HEK293 (cell line): ENCODE data around the gene CBX8.

Experiments used
- SETDB1 ChIP-seq: IDR thresholded peaks from one replicate; pipeline ENCODE4 v1.6.1; 2017; ENCODE audit warnings: mild to moderate bottlenecking, low read length, moderate library complexity, mixed read lengths; ENCODE audit not compliant: insufficient read length
- TRIM28 ChIP-seq: IDR thresholded peaks from 2 replicates; pipeline ENCODE4 v1.6.1; 2011; ENCODE audit warnings: low read length, control low read depth, borderline replicate concordance
- YY2 ChIP-seq: fragments of 450-650 bp; formaldehyde crosslinking; IDR thresholded peaks from 2 replicates; pipeline ENCODE4 v1.5.1; 2016; ENCODE audit warnings: missing biosample characterization, missing genetic modification characterization
- ZFP3 ChIP-seq: fragments of 450-650 bp; formaldehyde crosslinking; IDR thresholded peaks from 2 replicates; pipeline ENCODE4 v1.5.1; 2016; ENCODE audit warnings: low read depth, missing biosample characterization, missing genetic modification characterization
- ZNF10 ChIP-seq: fragments of 450-650 bp; formaldehyde crosslinking; IDR thresholded peaks from 2 replicates; pipeline ENCODE4 v1.5.1; 2017; ENCODE audit warnings: missing biosample characterization, missing genetic modification characterization
- ZNF132 ChIP-seq: fragments of 450-650 bp; formaldehyde crosslinking; IDR thresholded peaks from 2 replicates; pipeline ENCODE4 v1.5.1; 2017; ENCODE audit warnings: missing biosample characterization, missing genetic modification characterization, borderline replicate concordance
- ZNF146 ChIP-seq: fragments of 450-650 bp; formaldehyde crosslinking; IDR thresholded peaks from 2 replicates; pipeline ENCODE4 v1.5.1; 2016; ENCODE audit warnings: missing biosample characterization, missing genetic modification characterization
- ZNF211 ChIP-seq: fragments of 450-650 bp; formaldehyde crosslinking; IDR thresholded peaks from 2 replicates; pipeline ENCODE4 v1.5.1; 2016; ENCODE audit warnings: low read depth, missing biosample characterization, missing genetic modification characterization
- ZNF239 ChIP-seq: fragments of 450-650 bp; formaldehyde crosslinking; IDR thresholded peaks from 2 replicates; pipeline ENCODE4 v1.5.1; 2016; ENCODE audit warnings: missing biosample characterization, missing genetic modification characterization
- ZNF311 ChIP-seq: fragments of 450-650 bp; formaldehyde crosslinking; IDR thresholded peaks from 2 replicates; pipeline ENCODE4 v1.5.1; 2017; ENCODE audit warnings: missing biosample characterization, missing genetic modification characterization, borderline replicate concordance
- ZNF416 ChIP-seq: fragments of 450-650 bp; formaldehyde crosslinking; IDR thresholded peaks from 2 replicates; pipeline ENCODE4 v1.5.1; 2016; ENCODE audit warnings: missing biosample characterization, missing genetic modification characterization
- ZNF548 ChIP-seq: fragments of 450-650 bp; formaldehyde crosslinking; IDR thresholded peaks from 2 replicates; pipeline ENCODE4 v1.5.1; 2016; ENCODE audit warnings: missing biosample characterization, missing genetic modification characterization
- ZNF626 ChIP-seq: fragments of 450-650 bp; sonication (Bioruptor Pico); formaldehyde crosslinking; IDR thresholded peaks from 2 replicates; pipeline ENCODE4 v1.5.1; 2018; ENCODE audit warnings: missing biosample characterization, missing genetic modification characterization, inconsistent platforms
- ZNF660 ChIP-seq: fragments of 450-650 bp; IDR thresholded peaks from 2 replicates; pipeline ENCODE4 v1.5.1; 2018; ENCODE audit warnings: missing biosample characterization, mild to moderate bottlenecking, missing genetic modification characterization
- ZNF785 ChIP-seq: fragments of 450-650 bp; formaldehyde crosslinking; IDR thresholded peaks from 2 replicates; pipeline ENCODE4 v1.5.1; 2016; ENCODE audit warnings: missing biosample characterization, missing genetic modification characterization
- ZNF791 ChIP-seq: fragments of 450-650 bp; formaldehyde crosslinking; IDR thresholded peaks from 2 replicates; pipeline ENCODE4 v1.5.1; 2016; ENCODE audit warnings: missing biosample characterization, missing genetic modification characterization
- TF ChIP-seq, protein P1 (sequence below): fragments of 450-650 bp; IDR thresholded peaks from 2 replicates; pipeline ENCODE4 v1.5.1; 2018; ENCODE audit warnings: missing biosample characterization, missing genetic modification characterization
- TF ChIP-seq, protein P2 (sequence below): fragments of 450-650 bp; formaldehyde crosslinking; IDR thresholded peaks from 2 replicates; pipeline ENCODE4 v1.5.1; 2016; ENCODE audit warnings: missing biosample characterization, missing genetic modification characterization
- TF ChIP-seq, protein P3 (sequence below): fragments of 450-650 bp; formaldehyde crosslinking; IDR thresholded peaks from 2 replicates; pipeline ENCODE4 v1.5.1; 2016; ENCODE audit warnings: missing biosample characterization, missing genetic modification characterization, borderline replicate concordance
- TF ChIP-seq, protein P4 (sequence below): fragments of 450-650 bp; formaldehyde crosslinking; IDR thresholded peaks from 2 replicates; pipeline ENCODE4 v1.5.1; 2016; ENCODE audit warnings: missing biosample characterization, missing genetic modification characterization
- TF ChIP-seq, protein P5 (sequence below): fragments of 450-650 bp; formaldehyde crosslinking; IDR thresholded peaks from 2 replicates; pipeline ENCODE4 v1.5.1; 2017; ENCODE audit warnings: missing biosample characterization, mild to moderate bottlenecking, missing genetic modification characterization, moderate library complexity
- TF ChIP-seq, protein P6 (sequence below): fragments of 450-650 bp; formaldehyde crosslinking; IDR thresholded peaks from 2 replicates; pipeline ENCODE4 v1.5.1; 2016; ENCODE audit warnings: missing biosample characterization, missing genetic modification characterization

The CBX8 gene

DNA sequence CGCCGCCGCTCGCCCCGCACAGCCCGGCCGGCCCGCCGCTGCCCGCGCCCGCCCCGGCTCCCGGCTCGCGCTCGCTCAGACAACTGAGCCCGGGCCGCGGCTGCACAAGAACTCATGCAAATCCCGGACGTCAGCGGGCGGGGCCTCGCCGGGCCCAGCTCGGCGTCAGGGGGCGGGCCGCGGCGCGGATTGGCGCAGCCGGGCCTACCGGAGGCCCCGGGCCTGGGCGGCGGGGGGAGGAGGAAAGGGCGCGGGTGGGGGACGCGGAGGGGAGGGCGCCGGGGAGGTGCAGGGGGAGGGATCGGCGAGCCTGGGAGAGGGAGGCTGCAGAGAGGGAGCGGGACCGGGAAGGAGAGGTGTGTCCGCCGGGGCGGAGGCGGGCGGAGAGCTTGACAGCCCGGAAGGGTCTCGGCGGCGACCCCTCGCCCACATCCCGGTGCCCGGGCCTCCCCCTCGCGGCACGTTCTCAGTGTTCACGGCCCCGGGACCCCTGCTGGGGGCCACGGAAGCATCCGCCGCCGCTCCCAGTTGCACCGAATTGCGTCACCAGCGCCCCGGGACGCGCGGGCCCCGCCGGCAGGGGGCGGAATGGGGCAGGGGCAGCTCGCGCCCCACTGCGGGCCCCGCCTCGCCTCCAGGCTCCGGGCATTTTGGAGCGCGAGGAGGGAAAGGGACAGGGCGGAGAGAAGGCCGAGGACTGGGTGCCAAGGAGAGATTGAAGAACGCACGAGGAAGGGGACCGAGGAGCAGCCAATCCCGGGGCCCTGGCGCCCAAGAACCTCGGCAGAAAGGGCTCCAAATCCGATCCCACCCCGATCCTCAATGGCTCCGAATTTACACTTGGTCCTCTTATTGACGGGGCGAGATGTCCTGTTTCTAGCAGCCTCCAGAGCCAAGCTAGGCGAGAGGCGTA lies 42.7 kb upstream of the CBX8 start, which contains the start of gene CBX4 (continued):
- TF ChIP-seq, protein P1, sequence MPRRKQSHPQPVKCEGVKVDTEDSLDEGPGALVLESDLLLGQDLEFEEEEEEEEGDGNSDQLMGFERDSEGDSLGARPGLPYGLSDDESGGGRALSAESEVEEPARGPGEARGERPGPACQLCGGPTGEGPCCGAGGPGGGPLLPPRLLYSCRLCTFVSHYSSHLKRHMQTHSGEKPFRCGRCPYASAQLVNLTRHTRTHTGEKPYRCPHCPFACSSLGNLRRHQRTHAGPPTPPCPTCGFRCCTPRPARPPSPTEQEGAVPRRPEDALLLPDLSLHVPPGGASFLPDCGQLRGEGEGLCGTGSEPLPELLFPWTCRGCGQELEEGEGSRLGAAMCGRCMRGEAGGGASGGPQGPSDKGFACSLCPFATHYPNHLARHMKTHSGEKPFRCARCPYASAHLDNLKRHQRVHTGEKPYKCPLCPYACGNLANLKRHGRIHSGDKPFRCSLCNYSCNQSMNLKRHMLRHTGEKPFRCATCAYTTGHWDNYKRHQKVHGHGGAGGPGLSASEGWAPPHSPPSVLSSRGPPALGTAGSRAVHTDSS (tag by site-specific recombination) = peak; percentile 48; the same call in 1 of the 2 replicates
- TF ChIP-seq, protein P2, sequence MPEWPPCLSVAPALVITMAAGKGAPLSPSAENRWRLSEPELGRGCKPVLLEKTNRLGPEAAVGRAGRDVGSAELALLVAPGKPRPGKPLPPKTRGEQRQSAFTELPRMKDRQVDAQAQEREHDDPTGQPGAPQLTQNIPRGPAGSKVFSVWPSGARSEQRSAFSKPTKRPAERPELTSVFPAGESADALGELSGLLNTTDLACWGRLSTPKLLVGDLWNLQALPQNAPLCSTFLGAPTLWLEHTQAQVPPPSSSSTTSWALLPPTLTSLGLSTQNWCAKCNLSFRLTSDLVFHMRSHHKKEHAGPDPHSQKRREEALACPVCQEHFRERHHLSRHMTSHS (tag by site-specific recombination) = no peak
- no peak for TF ChIP-seq ZNF211 (tag by site-specific recombination)
- TF ChIP-seq, protein P3, sequence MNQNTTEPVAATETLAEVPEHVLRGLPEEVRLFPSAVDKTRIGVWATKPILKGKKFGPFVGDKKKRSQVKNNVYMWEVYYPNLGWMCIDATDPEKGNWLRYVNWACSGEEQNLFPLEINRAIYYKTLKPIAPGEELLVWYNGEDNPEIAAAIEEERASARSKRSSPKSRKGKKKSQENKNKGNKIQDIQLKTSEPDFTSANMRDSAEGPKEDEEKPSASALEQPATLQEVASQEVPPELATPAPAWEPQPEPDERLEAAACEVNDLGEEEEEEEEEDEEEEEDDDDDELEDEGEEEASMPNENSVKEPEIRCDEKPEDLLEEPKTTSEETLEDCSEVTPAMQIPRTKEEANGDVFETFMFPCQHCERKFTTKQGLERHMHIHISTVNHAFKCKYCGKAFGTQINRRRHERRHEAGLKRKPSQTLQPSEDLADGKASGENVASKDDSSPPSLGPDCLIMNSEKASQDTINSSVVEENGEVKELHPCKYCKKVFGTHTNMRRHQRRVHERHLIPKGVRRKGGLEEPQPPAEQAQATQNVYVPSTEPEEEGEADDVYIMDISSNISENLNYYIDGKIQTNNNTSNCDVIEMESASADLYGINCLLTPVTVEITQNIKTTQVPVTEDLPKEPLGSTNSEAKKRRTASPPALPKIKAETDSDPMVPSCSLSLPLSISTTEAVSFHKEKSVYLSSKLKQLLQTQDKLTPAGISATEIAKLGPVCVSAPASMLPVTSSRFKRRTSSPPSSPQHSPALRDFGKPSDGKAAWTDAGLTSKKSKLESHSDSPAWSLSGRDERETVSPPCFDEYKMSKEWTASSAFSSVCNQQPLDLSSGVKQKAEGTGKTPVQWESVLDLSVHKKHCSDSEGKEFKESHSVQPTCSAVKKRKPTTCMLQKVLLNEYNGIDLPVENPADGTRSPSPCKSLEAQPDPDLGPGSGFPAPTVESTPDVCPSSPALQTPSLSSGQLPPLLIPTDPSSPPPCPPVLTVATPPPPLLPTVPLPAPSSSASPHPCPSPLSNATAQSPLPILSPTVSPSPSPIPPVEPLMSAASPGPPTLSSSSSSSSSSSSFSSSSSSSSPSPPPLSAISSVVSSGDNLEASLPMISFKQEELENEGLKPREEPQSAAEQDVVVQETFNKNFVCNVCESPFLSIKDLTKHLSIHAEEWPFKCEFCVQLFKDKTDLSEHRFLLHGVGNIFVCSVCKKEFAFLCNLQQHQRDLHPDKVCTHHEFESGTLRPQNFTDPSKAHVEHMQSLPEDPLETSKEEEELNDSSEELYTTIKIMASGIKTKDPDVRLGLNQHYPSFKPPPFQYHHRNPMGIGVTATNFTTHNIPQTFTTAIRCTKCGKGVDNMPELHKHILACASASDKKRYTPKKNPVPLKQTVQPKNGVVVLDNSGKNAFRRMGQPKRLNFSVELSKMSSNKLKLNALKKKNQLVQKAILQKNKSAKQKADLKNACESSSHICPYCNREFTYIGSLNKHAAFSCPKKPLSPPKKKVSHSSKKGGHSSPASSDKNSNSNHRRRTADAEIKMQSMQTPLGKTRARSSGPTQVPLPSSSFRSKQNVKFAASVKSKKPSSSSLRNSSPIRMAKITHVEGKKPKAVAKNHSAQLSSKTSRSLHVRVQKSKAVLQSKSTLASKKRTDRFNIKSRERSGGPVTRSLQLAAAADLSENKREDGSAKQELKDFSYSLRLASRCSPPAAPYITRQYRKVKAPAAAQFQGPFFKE (tag by site-specific recombination) = no peak
- TF ChIP-seq TRIM28 = no peak
- TF ChIP-seq ZFP3 (tag by site-specific recombination) = no peak
- TF ChIP-seq ZNF791 (tag by site-specific recombination) = no peak
- TF ChIP-seq ZNF10 = no peak
- TF ChIP-seq ZNF660 (tag by site-specific recombination) = peak; percentile 92
- TF ChIP-seq, protein P4, sequence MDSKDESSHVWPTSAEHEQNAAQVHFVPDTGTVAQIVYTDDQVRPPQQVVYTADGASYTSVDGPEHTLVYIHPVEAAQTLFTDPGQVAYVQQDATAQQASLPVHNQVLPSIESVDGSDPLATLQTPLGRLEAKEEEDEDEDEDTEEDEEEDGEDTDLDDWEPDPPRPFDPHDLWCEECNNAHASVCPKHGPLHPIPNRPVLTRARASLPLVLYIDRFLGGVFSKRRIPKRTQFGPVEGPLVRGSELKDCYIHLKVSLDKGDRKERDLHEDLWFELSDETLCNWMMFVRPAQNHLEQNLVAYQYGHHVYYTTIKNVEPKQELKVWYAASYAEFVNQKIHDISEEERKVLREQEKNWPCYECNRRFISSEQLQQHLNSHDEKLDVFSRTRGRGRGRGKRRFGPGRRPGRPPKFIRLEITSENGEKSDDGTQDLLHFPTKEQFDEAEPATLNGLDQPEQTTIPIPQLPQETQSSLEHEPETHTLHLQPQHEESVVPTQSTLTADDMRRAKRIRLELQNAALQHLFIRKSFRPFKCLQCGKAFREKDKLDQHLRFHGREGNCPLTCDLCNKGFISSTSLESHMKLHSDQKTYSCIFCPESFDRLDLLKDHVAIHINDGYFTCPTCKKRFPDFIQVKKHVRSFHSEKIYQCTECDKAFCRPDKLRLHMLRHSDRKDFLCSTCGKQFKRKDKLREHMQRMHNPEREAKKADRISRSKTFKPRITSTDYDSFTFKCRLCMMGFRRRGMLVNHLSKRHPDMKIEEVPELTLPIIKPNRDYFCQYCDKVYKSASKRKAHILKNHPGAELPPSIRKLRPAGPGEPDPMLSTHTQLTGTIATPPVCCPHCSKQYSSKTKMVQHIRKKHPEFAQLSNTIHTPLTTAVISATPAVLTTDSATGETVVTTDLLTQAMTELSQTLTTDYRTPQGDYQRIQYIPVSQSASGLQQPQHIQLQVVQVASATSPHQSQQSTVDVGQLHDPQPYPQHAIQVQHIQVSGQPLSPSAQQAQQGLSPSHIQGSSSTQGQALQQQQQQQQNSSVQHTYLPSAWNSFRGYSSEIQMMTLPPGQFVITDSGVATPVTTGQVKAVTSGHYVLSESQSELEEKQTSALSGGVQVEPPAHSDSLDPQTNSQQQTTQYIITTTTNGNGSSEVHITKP (tag by site-specific recombination) = peak; percentile 98
- no peak for TF ChIP-seq ZNF626 (tag by site-specific recombination)
- no peak for TF ChIP-seq ZNF239 (tag by site-specific recombination)
- peak; percentile 88 for TF ChIP-seq YY2 (tag by site-specific recombination)
- no peak for TF ChIP-seq ZNF548
- TF ChIP-seq, protein P5, sequence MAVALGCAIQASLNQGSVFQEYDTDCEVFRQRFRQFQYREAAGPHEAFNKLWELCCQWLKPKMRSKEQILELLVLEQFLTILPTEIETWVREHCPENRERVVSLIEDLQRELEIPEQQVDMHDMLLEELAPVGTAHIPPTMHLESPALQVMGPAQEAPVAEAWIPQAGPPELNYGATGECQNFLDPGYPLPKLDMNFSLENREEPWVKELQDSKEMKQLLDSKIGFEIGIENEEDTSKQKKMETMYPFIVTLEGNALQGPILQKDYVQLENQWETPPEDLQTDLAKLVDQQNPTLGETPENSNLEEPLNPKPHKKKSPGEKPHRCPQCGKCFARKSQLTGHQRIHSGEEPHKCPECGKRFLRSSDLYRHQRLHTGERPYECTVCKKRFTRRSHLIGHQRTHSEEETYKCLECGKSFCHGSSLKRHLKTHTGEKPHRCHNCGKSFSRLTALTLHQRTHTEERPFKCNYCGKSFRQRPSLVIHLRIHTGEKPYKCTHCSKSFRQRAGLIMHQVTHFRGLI = no peak
- no peak for TF ChIP-seq ZNF132 (tag by site-specific recombination)
- TF ChIP-seq, protein P6, sequence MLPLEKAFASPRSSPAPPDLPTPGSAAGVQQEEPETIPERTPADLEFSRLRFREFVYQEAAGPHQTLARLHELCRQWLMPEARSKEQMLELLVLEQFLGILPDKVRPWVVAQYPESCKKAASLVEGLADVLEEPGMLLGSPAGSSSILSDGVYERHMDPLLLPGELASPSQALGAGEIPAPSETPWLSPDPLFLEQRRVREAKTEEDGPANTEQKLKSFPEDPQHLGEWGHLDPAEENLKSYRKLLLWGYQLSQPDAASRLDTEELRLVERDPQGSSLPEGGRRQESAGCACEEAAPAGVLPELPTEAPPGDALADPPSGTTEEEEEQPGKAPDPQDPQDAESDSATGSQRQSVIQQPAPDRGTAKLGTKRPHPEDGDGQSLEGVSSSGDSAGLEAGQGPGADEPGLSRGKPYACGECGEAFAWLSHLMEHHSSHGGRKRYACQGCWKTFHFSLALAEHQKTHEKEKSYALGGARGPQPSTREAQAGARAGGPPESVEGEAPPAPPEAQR (tag by site-specific recombination) = 0 out of 2 replicates have a peak, but pooled peaks have one; percentile 63
- no peak for TF ChIP-seq ZNF311 (tag by site-specific recombination)
- no peak for TF ChIP-seq ZNF416 (tag by site-specific recombination)
- TF ChIP-seq ZNF785 (tag by site-specific recombination) = peak; percentile 96
- no peak for TF ChIP-seq SETDB1
- peak; percentile 40; the same call in 1 of the 2 replicates for TF ChIP-seq ZNF146 (tag by site-specific recombination)
